Epithelial cell of alveolus of lung (primary cell): ENCODE data around the gene SEC14L1. TPM values are rescaled to one million over a fixed set of nuclear protein-coding genes. Genes with fewer than 3 reads are reported as not detected.

Source experiments
- total RNA-seq: library from RNA; depleted of rRNA; stranded (reverse); fragments of >200 nt; gene quantifications from 2 replicates; pipeline ENCODE4 v1.2.1, GENCODE V29; 2015

SEC14L1 gene
- total RNA-seq = 23.3 and 26.0 TPM in 2 replicates

DNA sequence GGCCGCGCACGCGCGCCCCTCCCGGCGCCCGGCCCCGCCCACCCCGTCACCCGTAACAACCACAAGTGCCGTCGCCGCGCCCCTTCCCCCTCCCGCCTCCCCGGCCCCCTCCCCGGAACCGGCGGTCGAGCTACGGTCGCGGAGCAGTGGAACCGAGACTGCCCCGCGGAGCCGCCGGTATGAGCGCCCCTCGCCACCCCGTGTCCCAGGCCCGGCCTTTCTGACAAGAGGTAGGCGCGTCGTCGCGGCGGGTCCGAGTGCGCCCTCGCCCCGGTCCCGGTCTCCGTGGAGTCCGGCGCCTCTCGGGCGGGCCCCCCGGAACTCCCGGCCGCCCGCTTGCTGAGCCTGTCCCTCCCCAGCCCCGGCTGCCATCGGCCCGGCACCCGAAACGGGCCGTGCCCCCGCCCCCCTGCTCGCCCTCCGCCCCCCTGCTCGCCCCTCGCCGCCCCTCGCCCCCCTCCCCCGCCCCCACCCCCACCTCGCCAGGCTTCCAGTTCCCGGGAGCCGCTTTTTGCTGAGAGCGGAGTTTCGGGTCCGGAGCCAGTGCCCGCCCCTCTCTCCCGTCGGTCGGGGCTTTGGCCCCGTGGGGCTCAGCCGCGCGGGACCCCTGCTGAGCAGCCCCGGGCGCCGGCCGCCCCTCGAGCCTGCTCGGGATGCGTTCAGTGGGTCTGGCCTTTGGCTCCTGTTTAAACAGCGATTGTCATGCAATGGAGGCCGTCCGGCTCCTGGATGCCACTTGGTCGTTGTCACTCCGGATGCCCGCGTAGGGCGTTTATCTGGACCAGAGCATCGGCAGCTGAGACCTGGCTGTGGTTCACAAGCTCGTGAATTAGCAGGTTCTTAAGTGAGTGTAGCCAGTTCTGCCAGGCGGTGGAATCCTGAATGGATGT lies at the start of gene SEC14L1:
Gene SEC14L1 (plus strand): TSS at position 92 of the 890 bp plus-strand sequence. CDS start 2,628 bp downstream, outside the sequence.

